Stimulated activated CD4-positive, alpha-beta T cell treated with anti-CD3 and anti-CD28 coated beads, TNF-alpha, amount 100 ng/mL, for 4 hours (primary cell): Measurements from ENCODE around the gene SPDYE5.

Source experiments
- DNase-seq, 3 experiments: peaks; one replicate each; pipeline ENCODE4 v3.0.0-alpha.2; 2020; ENCODE audit warnings: low read depth in 3 of 3

Gene SPDYE5

DNA sequence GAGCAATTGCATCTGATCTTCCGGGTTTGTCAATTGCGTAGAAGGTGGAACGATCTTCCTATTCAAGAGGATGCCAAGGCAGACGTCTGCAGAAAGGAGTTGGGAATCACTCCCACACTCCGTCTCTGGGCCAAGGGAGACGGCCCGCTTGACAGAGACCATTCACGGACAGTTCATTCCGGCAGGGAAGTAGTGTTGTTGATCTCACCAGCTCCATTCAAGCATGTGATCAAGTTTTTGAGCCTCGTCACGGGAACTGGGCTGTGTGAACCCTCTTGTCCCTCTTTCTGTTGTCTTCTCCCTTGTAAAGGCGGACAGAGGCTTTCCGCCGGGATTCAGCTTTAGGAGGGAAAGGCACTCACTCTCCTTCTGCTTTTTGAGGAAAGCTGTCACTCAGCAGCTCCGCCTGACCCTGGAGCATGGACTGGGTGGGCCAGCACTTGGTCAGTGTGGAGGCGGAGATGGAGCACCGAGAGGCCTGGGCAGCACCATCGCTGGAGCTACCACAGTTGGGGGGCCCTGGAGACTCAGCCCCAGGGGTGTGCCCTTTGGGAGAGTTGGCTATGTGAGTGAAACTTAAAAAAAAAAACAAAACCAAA, 44.9 kb downstream of the SPDYE5 start:
- no peak for DNase-seq

DNA sequence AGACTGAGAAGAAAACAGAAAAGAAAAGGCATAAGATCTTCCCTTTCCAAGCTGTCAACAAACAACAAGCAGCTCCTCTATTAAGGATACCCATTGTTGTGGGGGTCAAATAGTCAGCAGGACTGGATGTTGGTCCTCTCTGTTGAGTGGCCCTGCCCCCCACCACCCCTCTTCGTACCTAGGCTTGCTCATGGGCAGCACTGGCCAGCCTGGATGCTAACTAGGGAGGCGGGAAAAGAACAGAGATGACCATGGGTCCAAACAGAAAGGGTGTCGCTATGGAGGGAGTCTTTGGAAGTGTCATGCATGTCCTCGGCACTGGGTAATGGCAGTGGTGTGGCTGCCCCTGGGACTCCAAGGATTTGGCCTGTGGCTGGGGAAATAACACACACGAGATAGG, 45.6 kb downstream of the SPDYE5 start:
- DNase-seq = no peak

DNA sequence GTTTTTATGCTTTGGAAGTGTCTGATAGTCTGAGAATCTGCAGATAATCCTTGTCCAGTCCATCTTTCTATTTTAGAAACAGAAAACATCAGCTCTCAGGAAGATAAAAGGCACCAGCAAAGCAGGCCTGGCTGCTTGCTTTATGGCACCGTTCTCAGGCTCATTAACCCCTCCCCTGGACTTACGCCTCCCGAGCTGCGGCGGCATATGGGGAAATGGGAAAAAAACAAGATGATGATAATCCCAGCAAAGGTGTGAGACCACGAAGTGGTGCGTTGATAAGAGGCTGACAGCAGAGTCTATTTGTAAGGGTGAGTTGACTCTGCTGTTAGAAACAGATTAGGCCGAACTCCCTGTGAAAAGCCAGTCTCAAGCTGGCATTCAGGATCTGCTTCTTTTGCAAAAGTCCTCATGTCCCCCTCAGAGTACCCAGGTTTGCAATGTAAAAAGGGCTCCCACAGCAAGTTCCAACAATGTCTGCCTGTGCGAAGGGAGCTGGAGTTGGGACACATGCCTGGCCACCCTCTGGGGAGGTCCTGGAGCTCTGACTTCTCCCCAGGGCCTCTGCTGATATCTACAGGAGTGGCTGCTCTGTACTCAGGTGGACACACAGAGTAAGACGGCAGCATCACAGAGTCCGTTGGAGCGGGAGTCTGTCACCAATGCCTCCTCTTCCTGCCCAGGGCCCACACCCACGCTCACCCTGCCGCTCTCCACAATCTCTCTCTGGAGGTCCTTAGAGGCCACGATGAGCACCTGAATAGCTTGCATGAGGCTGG, 54.3 kb downstream of the SPDYE5 start:
- no peak for DNase-seq
